ENCODE results near the gene PIP5K1B.

DNA sequence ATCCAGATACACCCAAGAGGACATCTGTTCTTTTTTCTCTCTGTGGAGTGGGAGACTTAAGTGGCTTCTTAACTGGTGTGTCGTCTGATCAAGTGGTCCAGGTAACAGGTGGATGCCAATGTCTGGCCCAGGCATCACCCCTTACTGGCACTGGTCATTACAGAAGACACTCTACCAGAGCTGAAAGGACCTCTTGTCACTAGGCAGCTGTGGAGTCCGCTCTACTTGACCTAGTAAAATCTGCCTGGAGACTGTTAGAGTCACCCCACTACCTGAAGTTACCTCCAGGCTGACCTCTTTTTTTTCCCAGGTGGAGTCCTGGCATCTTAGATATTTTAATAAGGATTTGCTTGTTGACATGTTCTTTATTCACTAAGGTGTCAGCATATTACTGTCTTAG is 353.1 kb downstream of the PIP5K1B start:
- TF ChIP-seq, protein P1, sequence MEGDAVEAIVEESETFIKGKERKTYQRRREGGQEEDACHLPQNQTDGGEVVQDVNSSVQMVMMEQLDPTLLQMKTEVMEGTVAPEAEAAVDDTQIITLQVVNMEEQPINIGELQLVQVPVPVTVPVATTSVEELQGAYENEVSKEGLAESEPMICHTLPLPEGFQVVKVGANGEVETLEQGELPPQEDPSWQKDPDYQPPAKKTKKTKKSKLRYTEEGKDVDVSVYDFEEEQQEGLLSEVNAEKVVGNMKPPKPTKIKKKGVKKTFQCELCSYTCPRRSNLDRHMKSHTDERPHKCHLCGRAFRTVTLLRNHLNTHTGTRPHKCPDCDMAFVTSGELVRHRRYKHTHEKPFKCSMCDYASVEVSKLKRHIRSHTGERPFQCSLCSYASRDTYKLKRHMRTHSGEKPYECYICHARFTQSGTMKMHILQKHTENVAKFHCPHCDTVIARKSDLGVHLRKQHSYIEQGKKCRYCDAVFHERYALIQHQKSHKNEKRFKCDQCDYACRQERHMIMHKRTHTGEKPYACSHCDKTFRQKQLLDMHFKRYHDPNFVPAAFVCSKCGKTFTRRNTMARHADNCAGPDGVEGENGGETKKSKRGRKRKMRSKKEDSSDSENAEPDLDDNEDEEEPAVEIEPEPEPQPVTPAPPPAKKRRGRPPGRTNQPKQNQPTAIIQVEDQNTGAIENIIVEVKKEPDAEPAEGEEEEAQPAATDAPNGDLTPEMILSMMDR (conservative IDR thresholded peaks at IDR 0.05 in 1 of 2, IDR thresholded peaks at IDR 0.05 in 1 of 2; ENCODE audit: low read depth in 1 of 2, low read length in 2 of 2): no peak
- TF ChIP-seq EZH2 (IDR thresholded peaks at IDR 0.05; ENCODE audit: low read length, missing control alignments): no peak

Data from fibroblast of lung (primary cell).